Smooth muscle cell (in vitro differentiated cells): ENCODE results near the gene D2HGDH. TPM values are rescaled to one million over a fixed set of nuclear protein-coding genes. Genes with fewer than 3 reads are reported as not detected.

Experiments used
- DNase-seq: peaks from one replicate; lab custom pipeline; 2025; ENCODE audit not compliant: unreplicated experiment; lab: John Stamatoyannopoulos, UW
- H2AFZ ChIP-seq: fragments of 200-600 bp; sonication (generic); 2 replicates; pipeline ENCODE4 v1.6.0; 2016; ENCODE audit warnings: antibody characterized with exemption, low read depth, mild to moderate bottlenecking
- H3F3A ChIP-seq: fragments of 200-600 bp; sonication (generic); 2 replicates; pipeline ENCODE4 v1.6.0; 2017; ENCODE audit warnings: antibody characterized with exemption, low read depth
- H3K27ac ChIP-seq: fragments of 200-600 bp; sonication (generic); 2 replicates; pipeline ENCODE4 v1.5.1; 2016; ENCODE audit warnings: low read depth, mild to moderate bottlenecking
- H3K27me3 ChIP-seq: fragments of 200-600 bp; sonication (generic); 2 replicates; pipeline ENCODE4 v1.6.1; 2016; ENCODE audit warnings: low read depth, mild to moderate bottlenecking
- H3K36me3 ChIP-seq: fragments of 200-600 bp; sonication (generic); 2 replicates; pipeline ENCODE4 v1.5.1; 2016; ENCODE audit warnings: low read depth
- H3K4me1 ChIP-seq: fragments of 200-600 bp; sonication (generic); 2 replicates; pipeline ENCODE4 v1.5.1; 2016; ENCODE audit warnings: low read depth
- H3K4me2 ChIP-seq: fragments of 200-600 bp; sonication (generic); 2 replicates; pipeline ENCODE4 v1.6.0; 2016; ENCODE audit warnings: mild to moderate bottlenecking
- H3K4me3 ChIP-seq: fragments of 200-600 bp; sonication (generic); 2 replicates; pipeline ENCODE4 v1.5.1; 2016; ENCODE audit warnings: mild to moderate bottlenecking
- H3K79me2 ChIP-seq: fragments of 200-600 bp; sonication (generic); 2 replicates; pipeline ENCODE4 v1.6.0; 2016; ENCODE audit warnings: low read depth, mild to moderate bottlenecking
- H3K9ac ChIP-seq: fragments of 200-600 bp; sonication (generic); 2 replicates; pipeline ENCODE4 v1.6.0; 2016; ENCODE audit warnings: low read depth
- H3K9me3 ChIP-seq: fragments of 200-600 bp; sonication (generic); replicated peaks from 2 replicates; pipeline ENCODE4 v1.5.1; 2016; ENCODE audit warnings: low read depth
- H4K20me1 ChIP-seq: fragments of 200-600 bp; sonication (generic); 2 replicates; pipeline ENCODE4 v1.6.0; 2016; ENCODE audit warnings: low read depth
- WGBS: methylation state at CpG from one replicate; pipeline ENCODE4 v1.1.7; 2016; ENCODE audit warnings: low lambda C conversion rate; 5-methylcytosine and 5-hydroxymethylcytosine counted together
- polyA plus RNA-seq: library from polyadenylated mRNA; unstranded; fragments of >200 nt; fragmentation: Nextera tagmentation; extraction: Ambion mirVana; gene quantifications from 2 replicates; pipeline ENCODE4 v1.2.1, GENCODE V29; 2016
- total RNA-seq: library from RNA; depleted of rRNA; stranded (reverse); fragments of >200 nt; gene quantifications from 2 replicates; pipeline ENCODE4 v1.2.3, GENCODE V29; 2014
- TF ChIP-seq, protein P1 (sequence below): fragments of 200-600 bp; sonication (generic); IDR thresholded peaks from 2 replicates; pipeline ENCODE4 v1.5.1; 2017; ENCODE audit warnings: borderline replicate concordance, mild to moderate bottlenecking, antibody characterized with exemption; ENCODE audit not compliant: insufficient read depth, poor library complexity, severe bottlenecking

D2HGDH gene
- total and polyA plus RNA-seq, 2 experiments from 2014 or later, result 3.7 to 20.7 TPM

DNA sequence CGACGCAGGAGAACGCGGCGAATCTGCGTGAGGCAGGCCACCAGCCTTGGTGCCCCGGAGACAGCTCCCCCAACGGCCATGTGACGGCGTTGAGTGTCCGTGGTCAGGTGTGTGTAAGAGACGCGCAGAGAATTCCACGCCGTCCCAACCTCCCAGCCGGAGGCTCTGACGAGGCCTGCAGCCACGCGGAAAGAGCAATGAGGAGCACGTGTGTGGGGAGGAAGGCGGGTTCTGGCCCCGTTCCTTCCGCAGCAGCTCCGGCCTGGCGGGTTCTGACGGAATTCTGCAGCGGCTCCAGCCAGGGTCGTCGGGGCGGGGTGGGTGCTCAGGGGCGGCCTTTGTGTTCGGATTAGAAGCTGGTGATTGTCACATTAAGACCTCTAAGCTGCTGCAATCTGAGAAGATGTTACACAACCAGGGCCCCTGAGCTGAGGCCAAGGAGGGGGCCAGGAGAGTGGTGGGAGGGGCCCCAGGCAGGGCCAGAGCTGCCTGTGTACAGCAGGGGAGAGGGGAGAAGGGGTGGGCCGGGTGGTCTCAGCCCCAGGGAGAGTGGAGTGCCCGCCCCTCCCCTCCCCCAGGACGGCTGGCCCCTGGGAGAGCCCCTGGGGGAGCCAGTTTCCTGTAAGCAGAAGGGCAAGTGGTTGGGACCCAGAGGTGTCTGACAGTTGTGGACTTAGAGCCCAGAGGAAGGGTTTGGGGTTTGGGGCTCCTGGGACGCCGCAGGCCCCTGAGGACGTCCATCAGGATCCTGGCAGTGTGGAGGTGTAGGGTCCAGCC is 37.0 kb downstream of the D2HGDH start:
- Histone ChIP-seq H3K4me3 (no peak overlapping the region), H3K36me3 (no peaks in the 10 kb centered on the region), H3K4me1 (peaks cover 25% of the 10 kb centered on the region), H3K4me2 (no peak overlapping the region), H3K9ac (no peak overlapping the region), H3K79me2 (no peaks in the 10 kb centered on the region), H2AFZ (no peak overlapping the region), H4K20me1 (no peaks in the 10 kb centered on the region), H3F3A (no peaks in the 10 kb centered on the region), H3K9me3 (no peaks in the 10 kb centered on the region), H3K27ac (no peak overlapping the region), H3K27me3 (no peaks in the 10 kb centered on the region)
- TF ChIP-seq, protein P1, sequence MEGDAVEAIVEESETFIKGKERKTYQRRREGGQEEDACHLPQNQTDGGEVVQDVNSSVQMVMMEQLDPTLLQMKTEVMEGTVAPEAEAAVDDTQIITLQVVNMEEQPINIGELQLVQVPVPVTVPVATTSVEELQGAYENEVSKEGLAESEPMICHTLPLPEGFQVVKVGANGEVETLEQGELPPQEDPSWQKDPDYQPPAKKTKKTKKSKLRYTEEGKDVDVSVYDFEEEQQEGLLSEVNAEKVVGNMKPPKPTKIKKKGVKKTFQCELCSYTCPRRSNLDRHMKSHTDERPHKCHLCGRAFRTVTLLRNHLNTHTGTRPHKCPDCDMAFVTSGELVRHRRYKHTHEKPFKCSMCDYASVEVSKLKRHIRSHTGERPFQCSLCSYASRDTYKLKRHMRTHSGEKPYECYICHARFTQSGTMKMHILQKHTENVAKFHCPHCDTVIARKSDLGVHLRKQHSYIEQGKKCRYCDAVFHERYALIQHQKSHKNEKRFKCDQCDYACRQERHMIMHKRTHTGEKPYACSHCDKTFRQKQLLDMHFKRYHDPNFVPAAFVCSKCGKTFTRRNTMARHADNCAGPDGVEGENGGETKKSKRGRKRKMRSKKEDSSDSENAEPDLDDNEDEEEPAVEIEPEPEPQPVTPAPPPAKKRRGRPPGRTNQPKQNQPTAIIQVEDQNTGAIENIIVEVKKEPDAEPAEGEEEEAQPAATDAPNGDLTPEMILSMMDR, result no peak
- no peak for DNase-seq
- 73% methylated on average over 37 of the region's 38 CpGs for WGBS

- peaks cover 25% of the 10 kb centered on the region for H3K4me1 ChIP-seq
- H2AFZ ChIP-seq, result no peak overlapping the region
- H4K20me1 ChIP-seq, result no peaks in the 10 kb centered on the region
- no peak overlapping the region for H3K9ac ChIP-seq
- no peaks in the 10 kb centered on the region for H3K27me3 ChIP-seq
- TF ChIP-seq, protein P1, result no peak
- no peak overlapping the region for H3K4me2 ChIP-seq
- no peak overlapping the region for H3K4me3 ChIP-seq
- H3K36me3 ChIP-seq, result no peaks in the 10 kb centered on the region
- no peaks in the 10 kb centered on the region for H3F3A ChIP-seq
- H3K79me2 ChIP-seq, result no peaks in the 10 kb centered on the region
- H3K27ac ChIP-seq, result no peak overlapping the region
- H3K9me3 ChIP-seq, result no peaks in the 10 kb centered on the region
- no peak for DNase-seq
- WGBS, result 59% methylated on average over 9 of the region's 9 CpGs
Measured at GRCh38 chr2:241772063-241772499, 37.7 kb downstream of the D2HGDH start.

DNA sequence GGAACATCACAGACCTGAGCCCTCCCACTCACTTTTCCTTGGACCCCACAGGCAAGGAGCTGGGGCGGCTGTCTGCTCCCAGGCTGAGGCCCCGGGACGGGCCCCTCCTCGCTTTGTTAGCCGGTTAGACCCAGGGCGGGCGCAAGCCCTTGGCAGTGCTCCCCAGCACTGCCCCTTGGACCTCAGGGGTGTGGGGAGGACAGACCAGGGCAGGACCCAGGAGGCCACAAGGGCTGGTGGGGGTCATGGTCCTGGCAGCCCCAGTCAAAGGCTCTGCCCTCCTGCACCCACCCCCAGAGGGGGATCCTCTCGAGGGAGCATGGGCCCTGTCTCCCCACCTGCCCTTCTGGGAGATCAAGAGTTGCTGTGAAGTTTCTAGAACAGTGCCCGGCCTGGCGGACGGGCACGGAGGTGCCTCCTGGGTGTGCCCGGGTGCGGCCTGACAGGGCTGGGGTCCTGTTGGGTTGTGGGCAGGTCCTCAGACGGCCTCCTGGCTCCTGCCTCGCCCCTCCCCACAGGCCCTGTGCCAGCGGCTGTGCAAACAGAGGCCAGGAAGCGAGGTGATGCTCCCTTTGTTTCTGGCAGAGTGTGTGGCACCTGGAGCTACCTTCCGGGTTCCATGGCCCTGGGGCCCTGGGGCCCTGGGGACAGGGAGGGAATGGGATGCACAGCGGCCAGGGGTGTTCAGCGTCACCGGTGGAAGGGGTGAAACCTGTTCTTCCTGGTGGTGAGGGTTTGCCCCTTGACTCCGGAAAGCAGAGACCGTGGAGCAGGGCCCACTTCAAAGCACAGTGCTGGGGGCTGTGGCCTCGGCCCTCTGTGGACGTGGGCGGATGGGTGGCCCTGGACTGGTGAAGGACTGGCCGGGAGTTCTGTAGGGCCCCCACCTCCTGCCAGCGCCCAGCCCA is 39.3 kb downstream of the D2HGDH start:
- H3K36me3 ChIP-seq, result no peaks in the 10 kb centered on the region
- no peaks in the 10 kb centered on the region for H3F3A ChIP-seq
- no peaks in the 10 kb centered on the region for H3K9me3 ChIP-seq
- no peaks in the 10 kb centered on the region for H4K20me1 ChIP-seq
- H2AFZ ChIP-seq, result no peak overlapping the region
- H3K4me3 ChIP-seq, result no peak overlapping the region
- H3K79me2 ChIP-seq, result no peaks in the 10 kb centered on the region
- TF ChIP-seq, protein P1, result no peak
- no peak overlapping the region for H3K9ac ChIP-seq
- H3K27me3 ChIP-seq, result no peaks in the 10 kb centered on the region
- no peak for DNase-seq
- peaks cover 25% of the 10 kb centered on the region for H3K4me1 ChIP-seq
- 89% methylated on average over 28 of the region's 29 CpGs for WGBS
- no peak overlapping the region for H3K4me2 ChIP-seq
- no peak overlapping the region for H3K27ac ChIP-seq
